Measurements from ENCODE around the gene TRA2A. TPM values are rescaled to one million over a fixed set of nuclear protein-coding genes. Genes with fewer than 3 reads are reported as not detected.

Gene TRA2A
- total and polyA plus RNA-seq, 2 of the 13 experiments (the other 11 are each of a cell fraction or from before 2014, with no cell fraction given): 39.1 to 41.6 TPM

DNA sequence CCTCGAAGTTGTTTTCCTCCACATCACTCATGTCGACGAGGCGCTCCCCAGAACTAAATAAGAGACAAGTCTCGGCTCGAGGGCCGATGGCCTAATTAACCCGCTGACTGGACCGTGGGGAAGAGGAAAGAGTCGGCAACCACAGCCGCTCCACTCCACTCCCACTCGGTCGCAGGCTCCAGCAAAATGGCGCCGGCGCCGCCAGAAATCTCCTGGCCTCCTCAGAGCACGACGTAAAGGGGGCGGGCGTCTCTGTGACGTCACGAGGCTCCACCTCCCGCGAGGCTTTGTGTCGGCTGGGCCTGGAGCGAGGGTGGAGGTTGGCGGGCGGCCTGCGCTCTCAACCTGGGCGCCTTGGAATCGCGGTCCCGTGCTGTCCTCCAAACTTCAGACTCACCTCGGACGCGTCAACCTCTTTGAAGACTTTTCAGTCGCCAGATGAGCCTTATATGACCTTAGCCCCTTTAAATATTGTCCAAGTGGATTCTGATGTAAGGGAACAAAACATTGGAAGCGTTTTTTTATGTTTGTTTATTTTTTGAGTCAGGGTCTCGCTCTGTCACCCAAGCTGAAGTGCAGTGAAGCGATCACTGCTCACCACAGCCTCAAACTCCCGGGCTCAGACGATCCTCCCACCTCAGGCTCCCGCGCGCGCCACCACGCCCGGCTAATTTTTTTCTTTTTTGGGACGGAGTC is at the start of gene TRA2A (continued):
- TF ChIP-seq, protein P1, sequence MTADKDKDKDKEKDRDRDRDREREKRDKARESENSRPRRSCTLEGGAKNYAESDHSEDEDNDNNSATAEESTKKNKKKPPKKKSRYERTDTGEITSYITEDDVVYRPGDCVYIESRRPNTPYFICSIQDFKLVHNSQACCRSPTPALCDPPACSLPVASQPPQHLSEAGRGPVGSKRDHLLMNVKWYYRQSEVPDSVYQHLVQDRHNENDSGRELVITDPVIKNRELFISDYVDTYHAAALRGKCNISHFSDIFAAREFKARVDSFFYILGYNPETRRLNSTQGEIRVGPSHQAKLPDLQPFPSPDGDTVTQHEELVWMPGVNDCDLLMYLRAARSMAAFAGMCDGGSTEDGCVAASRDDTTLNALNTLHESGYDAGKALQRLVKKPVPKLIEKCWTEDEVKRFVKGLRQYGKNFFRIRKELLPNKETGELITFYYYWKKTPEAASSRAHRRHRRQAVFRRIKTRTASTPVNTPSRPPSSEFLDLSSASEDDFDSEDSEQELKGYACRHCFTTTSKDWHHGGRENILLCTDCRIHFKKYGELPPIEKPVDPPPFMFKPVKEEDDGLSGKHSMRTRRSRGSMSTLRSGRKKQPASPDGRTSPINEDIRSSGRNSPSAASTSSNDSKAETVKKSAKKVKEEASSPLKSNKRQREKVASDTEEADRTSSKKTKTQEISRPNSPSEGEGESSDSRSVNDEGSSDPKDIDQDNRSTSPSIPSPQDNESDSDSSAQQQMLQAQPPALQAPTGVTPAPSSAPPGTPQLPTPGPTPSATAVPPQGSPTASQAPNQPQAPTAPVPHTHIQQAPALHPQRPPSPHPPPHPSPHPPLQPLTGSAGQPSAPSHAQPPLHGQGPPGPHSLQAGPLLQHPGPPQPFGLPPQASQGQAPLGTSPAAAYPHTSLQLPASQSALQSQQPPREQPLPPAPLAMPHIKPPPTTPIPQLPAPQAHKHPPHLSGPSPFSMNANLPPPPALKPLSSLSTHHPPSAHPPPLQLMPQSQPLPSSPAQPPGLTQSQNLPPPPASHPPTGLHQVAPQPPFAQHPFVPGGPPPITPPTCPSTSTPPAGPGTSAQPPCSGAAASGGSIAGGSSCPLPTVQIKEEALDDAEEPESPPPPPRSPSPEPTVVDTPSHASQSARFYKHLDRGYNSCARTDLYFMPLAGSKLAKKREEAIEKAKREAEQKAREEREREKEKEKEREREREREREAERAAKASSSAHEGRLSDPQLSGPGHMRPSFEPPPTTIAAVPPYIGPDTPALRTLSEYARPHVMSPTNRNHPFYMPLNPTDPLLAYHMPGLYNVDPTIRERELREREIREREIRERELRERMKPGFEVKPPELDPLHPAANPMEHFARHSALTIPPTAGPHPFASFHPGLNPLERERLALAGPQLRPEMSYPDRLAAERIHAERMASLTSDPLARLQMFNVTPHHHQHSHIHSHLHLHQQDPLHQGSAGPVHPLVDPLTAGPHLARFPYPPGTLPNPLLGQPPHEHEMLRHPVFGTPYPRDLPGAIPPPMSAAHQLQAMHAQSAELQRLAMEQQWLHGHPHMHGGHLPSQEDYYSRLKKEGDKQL (CRISPR knock-in tag; IDR thresholded peaks at IDR 0.05; ENCODE audit: low read depth): peak; percentile 45; the same call in 1 of the 2 replicates
- no peak for TF ChIP-seq MTA3 (CRISPR knock-in tag; IDR thresholded peaks at IDR 0.05)
- no peak for TF ChIP-seq ZFP1 (CRISPR knock-in tag; IDR thresholded peaks at IDR 0.05)
- TF ChIP-seq CEBPB (IDR thresholded peaks at IDR 0.05; ENCODE audit: borderline replicate concordance, low read depth, low read length): no peak
- peak; percentile 93 for TF ChIP-seq GTF2F1 (IDR thresholded peaks at IDR 0.05; ENCODE audit: low read length)
- TF ChIP-seq POLR2AphosphoS2 (IDR thresholded peaks at IDR 0.05; ENCODE audit: low read depth, low read length): peak; percentile 79; the same call in 1 of the 2 replicates
- no peak for TF ChIP-seq ZNF180 (CRISPR knock-in tag; IDR thresholded peaks at IDR 0.05; ENCODE audit: borderline replicate concordance, low read depth)
- TF ChIP-seq, protein P2, sequence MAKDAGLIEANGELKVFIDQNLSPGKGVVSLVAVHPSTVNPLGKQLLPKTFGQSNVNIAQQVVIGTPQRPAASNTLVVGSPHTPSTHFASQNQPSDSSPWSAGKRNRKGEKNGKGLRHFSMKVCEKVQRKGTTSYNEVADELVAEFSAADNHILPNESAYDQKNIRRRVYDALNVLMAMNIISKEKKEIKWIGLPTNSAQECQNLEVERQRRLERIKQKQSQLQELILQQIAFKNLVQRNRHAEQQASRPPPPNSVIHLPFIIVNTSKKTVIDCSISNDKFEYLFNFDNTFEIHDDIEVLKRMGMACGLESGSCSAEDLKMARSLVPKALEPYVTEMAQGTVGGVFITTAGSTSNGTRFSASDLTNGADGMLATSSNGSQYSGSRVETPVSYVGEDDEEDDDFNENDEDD (CRISPR knock-in tag; IDR thresholded peaks at IDR 0.05; ENCODE audit: borderline replicate concordance): peak; percentile 59; the same call in 1 of the 2 replicates
- TF ChIP-seq, protein P3, sequence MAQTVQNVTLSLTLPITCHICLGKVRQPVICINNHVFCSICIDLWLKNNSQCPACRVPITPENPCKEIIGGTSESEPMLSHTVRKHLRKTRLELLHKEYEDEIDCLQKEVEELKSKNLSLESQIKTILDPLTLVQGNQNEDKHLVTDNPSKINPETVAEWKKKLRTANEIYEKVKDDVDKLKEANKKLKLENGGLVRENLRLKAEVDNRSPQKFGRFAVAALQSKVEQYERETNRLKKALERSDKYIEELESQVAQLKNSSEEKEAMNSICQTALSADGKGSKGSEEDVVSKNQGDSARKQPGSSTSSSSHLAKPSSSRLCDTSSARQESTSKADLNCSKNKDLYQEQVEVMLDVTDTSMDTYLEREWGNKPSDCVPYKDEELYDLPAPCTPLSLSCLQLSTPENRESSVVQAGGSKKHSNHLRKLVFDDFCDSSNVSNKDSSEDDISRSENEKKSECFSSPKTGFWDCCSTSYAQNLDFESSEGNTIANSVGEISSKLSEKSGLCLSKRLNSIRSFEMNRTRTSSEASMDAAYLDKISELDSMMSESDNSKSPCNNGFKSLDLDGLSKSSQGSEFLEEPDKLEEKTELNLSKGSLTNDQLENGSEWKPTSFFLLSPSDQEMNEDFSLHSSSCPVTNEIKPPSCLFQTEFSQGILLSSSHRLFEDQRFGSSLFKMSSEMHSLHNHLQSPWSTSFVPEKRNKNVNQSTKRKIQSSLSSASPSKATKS (CRISPR knock-in tag; IDR thresholded peaks at IDR 0.05): 0 out of 2 replicates have a peak, but pooled peaks have one; percentile 36
- TF ChIP-seq, protein P4, sequence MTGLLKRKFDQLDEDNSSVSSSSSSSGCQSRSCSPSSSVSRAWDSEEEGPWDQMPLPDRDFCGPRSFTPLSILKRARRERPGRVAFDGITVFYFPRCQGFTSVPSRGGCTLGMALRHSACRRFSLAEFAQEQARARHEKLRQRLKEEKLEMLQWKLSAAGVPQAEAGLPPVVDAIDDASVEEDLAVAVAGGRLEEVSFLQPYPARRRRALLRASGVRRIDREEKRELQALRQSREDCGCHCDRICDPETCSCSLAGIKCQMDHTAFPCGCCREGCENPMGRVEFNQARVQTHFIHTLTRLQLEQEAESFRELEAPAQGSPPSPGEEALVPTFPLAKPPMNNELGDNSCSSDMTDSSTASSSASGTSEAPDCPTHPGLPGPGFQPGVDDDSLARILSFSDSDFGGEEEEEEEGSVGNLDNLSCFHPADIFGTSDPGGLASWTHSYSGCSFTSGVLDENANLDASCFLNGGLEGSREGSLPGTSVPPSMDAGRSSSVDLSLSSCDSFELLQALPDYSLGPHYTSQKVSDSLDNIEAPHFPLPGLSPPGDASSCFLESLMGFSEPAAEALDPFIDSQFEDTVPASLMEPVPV (CRISPR knock-in tag; IDR thresholded peaks at IDR 0.05): peak; percentile 66
- TF ChIP-seq, protein P5, sequence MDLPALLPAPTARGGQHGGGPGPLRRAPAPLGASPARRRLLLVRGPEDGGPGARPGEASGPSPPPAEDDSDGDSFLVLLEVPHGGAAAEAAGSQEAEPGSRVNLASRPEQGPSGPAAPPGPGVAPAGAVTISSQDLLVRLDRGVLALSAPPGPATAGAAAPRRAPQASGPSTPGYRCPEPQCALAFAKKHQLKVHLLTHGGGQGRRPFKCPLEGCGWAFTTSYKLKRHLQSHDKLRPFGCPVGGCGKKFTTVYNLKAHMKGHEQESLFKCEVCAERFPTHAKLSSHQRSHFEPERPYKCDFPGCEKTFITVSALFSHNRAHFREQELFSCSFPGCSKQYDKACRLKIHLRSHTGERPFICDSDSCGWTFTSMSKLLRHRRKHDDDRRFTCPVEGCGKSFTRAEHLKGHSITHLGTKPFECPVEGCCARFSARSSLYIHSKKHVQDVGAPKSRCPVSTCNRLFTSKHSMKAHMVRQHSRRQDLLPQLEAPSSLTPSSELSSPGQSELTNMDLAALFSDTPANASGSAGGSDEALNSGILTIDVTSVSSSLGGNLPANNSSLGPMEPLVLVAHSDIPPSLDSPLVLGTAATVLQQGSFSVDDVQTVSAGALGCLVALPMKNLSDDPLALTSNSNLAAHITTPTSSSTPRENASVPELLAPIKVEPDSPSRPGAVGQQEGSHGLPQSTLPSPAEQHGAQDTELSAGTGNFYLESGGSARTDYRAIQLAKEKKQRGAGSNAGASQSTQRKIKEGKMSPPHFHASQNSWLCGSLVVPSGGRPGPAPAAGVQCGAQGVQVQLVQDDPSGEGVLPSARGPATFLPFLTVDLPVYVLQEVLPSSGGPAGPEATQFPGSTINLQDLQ (CRISPR knock-in tag; IDR thresholded peaks at IDR 0.05): no peak
- peak; percentile 55; the same call in 1 of the 2 replicates for TF ChIP-seq FOXJ3 (CRISPR knock-in tag; IDR thresholded peaks at IDR 0.05; ENCODE audit: borderline replicate concordance)

Data from HepG2 (cell line).